NAMALWA (cell line): ENCODE measurements around the gene PWP1.

Experiments used
- DNase-seq: peaks from one replicate; pipeline ENCODE4 v3.0.0-alpha.2; 2015; ENCODE audit warnings: low spot score

PWP1 gene

DNA sequence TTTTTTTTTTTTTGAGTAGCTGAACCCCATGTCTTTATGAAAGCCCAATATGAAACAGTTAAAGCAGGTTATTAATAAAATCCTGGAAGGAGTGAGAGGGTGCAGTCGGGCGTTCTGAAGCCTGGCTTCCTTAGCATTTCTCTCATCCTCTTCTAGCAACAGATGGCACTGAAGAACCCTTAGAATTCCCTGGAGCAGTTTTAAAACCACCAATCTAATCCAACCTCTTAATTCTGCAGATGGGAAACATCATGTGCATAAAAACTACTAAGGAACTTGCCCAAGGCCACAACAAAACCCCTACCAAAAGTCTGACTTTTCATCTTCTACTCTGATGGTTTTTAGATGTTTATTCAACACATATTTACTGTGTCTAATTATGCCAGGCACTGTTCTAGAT is 50.2 kb downstream of the PWP1 start:
- DNase-seq, result no peak

DNA sequence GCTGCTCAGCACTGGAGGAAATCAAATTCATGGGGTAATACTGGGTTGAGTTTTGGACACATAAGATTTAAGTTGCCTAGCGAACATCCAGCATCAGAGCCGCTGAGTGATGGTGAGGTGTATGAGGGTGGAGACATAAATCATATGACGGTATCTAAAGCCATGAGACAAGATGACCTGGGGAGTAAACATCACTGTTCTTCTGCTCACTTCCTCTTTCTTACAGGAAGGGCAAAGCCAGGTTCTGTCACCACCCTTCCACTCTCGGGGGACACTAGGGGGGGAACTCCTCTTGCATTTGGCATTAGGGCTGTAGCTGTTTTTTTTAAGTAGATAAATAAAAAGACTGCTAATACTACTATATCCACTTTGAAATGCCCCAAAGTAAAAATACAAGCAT is 51.3 kb downstream of the PWP1 start:
- peak; percentile 72 for DNase-seq

DNA sequence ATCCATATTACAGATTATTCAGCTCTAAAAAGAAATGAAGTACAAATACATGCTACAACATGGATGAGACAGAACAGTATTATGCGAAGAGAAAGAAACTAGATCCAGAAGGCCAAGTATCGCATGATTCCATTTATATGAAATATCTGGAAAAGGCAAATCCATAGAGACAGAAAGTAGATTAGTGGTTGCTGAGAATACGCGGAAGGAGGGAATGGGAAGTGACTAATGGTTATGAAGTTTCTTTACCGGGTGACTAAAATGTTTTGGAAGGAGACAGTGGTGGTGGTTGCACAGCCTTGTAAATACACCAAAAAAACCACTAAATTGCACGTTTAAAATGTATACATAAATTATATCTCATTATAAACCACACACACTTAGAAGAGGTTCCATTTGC is 62.9 kb downstream of the PWP1 start:
- no peak for DNase-seq

DNA sequence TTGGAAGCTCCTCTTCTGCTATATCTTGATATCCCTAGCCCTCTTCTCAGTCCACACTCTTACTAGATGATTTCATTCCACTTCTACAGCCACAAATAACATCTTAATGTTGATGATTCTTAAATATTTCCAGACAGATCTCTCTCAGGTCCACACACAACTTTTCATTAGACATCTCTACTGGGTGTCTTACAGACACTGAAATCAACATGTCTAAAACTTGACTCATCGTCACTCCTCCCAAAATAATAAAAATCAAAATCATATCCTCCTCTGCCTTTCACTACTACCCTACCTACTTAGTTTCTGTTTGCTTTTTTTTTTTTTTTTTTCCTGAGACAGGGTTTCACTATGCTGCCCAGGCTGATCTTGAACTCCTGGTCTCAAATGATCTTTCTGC is 63.5 kb downstream of the PWP1 start:
- no peak for DNase-seq

DNA sequence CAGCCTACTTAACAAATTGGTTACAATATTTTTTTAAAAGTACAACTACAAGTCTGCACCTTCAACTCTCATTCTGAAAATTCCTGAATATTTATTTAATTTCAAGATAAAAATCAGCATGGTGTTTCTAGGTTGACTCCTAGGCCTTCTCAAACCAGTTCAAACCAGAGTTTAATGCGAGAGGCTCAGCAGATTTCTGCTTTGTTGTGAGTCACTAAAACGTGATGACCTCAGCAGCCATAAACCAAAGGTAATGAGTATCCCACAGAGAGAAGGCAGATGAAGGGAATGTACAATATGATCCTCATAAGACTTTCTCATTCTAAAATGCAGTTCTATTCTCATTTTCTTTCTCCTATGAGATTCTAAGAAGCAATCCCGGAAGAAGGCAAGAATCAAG is 73.8 kb downstream of the PWP1 start:
- DNase-seq, result peak; percentile 36

DNA sequence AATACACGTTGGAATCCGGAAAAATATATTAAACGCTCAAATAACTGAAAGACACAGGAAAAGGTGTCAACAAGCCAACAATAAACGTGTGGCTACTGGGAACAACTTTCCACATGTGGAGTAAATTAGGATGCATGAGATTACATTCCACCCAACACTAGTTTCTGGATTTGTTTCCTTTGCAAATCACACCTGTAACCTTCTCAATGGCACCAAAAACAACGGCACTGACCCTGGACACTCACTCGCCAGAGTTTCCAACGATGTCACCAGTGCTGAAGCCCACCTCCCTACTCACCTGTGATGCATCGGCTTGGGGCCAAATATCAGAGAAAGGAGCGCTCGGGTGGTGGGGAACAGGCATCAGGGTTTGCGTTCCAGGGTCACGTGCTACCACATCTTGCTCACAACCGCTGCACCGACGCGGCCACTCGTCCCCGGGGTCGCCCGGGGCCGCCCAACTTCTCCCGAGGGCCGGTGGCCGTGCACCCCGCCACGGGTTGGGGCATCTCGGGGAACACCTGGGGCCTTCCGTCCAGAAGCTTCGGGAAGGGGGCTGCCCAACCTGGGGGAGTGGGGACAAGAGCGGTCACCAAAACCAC is 74.7 kb downstream of the PWP1 start:
- peak; percentile 49 for DNase-seq

DNA sequence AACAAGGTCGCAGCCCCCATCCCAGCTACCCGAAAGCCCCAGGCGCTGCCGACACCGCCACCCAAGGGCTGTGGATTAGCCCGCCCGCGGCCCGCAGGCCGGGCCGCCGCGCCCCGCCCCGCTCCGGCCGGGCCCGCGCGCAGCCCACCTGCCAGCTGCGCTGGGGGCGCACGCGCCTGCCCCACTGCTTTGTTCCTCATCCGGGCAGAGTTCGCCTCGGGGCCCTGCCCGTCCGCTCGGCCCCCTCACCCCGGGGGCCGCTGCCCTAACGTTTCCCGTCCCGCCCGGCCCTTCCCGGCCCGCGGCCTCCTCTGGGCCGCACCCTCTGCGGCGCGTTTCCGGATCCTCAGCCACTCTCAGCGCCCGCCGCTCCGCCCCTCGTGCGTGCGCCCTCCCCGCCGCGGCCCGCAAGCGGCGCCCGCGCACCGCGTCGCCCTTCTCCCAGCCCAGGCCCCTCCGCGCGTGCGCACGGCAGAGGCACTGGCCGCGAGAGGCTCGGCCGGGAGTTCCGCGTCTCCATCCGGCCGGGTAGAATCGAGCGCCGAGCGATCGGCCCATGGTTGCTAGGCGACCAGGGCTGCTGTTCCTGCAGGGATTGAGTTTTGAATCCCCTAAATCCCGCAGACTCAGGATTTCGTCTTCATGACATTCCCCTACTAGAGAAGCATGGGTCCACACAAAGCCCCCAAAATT is 75.4 kb downstream of the PWP1 start, which contains the start of gene PRDM4:
Gene PRDM4, minus strand, starts transcription at position 329 of the 693 bp plus-strand sequence. CDS start 622 bp downstream, outside the sequence.
- DNase-seq, result peak; percentile 95

DNA sequence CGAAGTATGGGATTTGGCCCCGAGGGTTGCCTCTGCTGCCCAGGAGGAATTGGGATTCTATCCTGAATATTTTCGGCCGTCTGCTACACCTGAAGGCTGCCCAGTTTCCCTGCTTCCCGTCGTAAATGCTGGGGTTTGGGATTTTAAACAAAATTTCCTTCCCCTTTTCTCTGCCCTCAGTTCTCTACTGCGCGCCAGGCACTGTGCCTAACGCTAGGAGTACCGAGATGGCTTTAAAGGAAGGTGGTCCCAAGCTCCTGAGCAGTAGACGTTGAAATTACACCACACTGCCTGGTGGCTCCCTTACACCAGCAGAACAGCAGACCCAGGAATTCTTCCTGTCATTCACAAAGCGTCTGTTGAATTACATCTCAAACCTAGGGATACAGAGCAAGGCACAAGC is 75.9 kb downstream of the PWP1 start:
- DNase-seq, result no peak
